Liver (tissue), 9 donors: ENCODE data around the gene TMEM91. TPM values are rescaled to one million over a fixed set of nuclear protein-coding genes. Genes with fewer than 3 reads are reported as not detected.
A peak's percentile ranks its signal among the peaks of the same experiment; 100 is the strongest.

ENCODE experiments used
- DNase-seq: peaks from one replicate; pipeline ENCODE4 v3.0.0-alpha.2; 2017; ENCODE audit warnings: low spot score
- H3K27ac ChIP-seq, 2 donors: one replicate each; pipeline ENCODE4 v1.7.0; 2013; ENCODE audit warnings: inconsistent platforms in 2 of 2, low read length in 2 of 2, control low read depth in 1 of 2, low read depth in 1 of 2, mild to moderate bottlenecking in 1 of 2
- H3K27me3 ChIP-seq, 4 donors: one replicate each; pipeline versions ENCODE4 v1.6.1 to v1.7.0; 2013; ENCODE audit warnings: low read length in 3 of 4, inconsistent platforms in 1 of 4, mild to moderate bottlenecking in 1 of 4, moderate library complexity in 1 of 4; ENCODE audit not compliant: control insufficient read depth in 4 of 4, insufficient read depth in 4 of 4
- H3K36me3 ChIP-seq, 4 donors: one replicate each; pipeline versions ENCODE4 v1.6.1 to v1.7.0; 2013; ENCODE audit warnings: low read length in 3 of 4, mild to moderate bottlenecking in 3 of 4, low read depth in 1 of 4, moderate library complexity in 1 of 4; ENCODE audit not compliant: control insufficient read depth in 4 of 4, insufficient read depth in 3 of 4
- H3K4me1 ChIP-seq, 4 donors: one replicate each; pipeline versions ENCODE4 v1.6.1 to v1.7.0; 2013; ENCODE audit warnings: low read length in 3 of 4, mild to moderate bottlenecking in 3 of 4, moderate library complexity in 1 of 4; ENCODE audit not compliant: control insufficient read depth in 4 of 4, insufficient read depth in 4 of 4
- H3K4me3 ChIP-seq, 3 donors: one replicate each; pipeline versions ENCODE4 v1.6.1 to v1.7.0; 2013; ENCODE audit warnings: low read length in 3 of 3, control low read depth in 1 of 3, low read depth in 1 of 3, mild to moderate bottlenecking in 1 of 3
- H3K9ac ChIP-seq, 2 donors: one replicate each; pipeline ENCODE4 v1.7.0; 2013; ENCODE audit warnings: low read length in 2 of 2, mild to moderate bottlenecking in 2 of 2, moderate library complexity in 2 of 2, control low read depth in 1 of 2, low read depth in 1 of 2
- H3K9me3 ChIP-seq, 4 donors: one replicate each; pipeline versions ENCODE4 v1.6.1 to v1.7.0; 2013; ENCODE audit warnings: low read length in 3 of 4; ENCODE audit not compliant: control insufficient read depth in 4 of 4
- CTCF ChIP-seq: fragments of 150-350 bp; IDR thresholded peaks from 2 replicates; pipeline ENCODE4 v1.5.1; 2017; ENCODE audit warnings: improper control_type of control experiment, low read depth, low read length; ENCODE audit not compliant: missing input control
- EGR1 ChIP-seq, 2 donors: IDR thresholded peaks; 2 replicates each; pipeline ENCODE4 v1.6.1; 2016 to 2018; ENCODE audit warnings: antibody characterized with exemption in 2 of 2, low read depth in 2 of 2
- FOXA1 ChIP-seq: IDR thresholded peaks from 2 replicates; pipeline ENCODE4 v1.6.1; 2016; ENCODE audit warnings: antibody characterized with exemption
- FOXA2 ChIP-seq: IDR thresholded peaks from 2 replicates; pipeline ENCODE4 v1.6.1; 2016; ENCODE audit warnings: antibody characterized with exemption
- GABPA ChIP-seq, 2 donors: IDR thresholded peaks in 1 of 2; conservative IDR thresholded peaks in 1 of 2; 2 replicates each; pipeline ENCODE4 v1.6.1; 2016; ENCODE audit warnings: antibody characterized with exemption in 2 of 2, mild to moderate bottlenecking in 1 of 2, moderate library complexity in 1 of 2
- HNF4A ChIP-seq, 2 donors: conservative IDR thresholded peaks; 2 replicates each; pipeline ENCODE4 v1.6.1; 2016; ENCODE audit warnings: antibody characterized with exemption in 2 of 2, mild to moderate bottlenecking in 2 of 2
- HNF4G ChIP-seq: IDR thresholded peaks from 2 replicates; pipeline ENCODE4 v1.6.1; 2016; ENCODE audit warnings: antibody characterized with exemption
- JUND ChIP-seq, 2 donors: IDR thresholded peaks; 2 replicates each; pipeline ENCODE4 v1.6.1; 2016; ENCODE audit warnings: antibody characterized with exemption in 2 of 2
- NR2F2 ChIP-seq: IDR thresholded peaks from 2 replicates; pipeline ENCODE4 v1.6.1; 2016; ENCODE audit warnings: antibody characterized with exemption
- RAD21 ChIP-seq, 2 donors: IDR thresholded peaks; 2 replicates each; pipeline ENCODE4 v1.6.1; 2016; ENCODE audit warnings: antibody characterized with exemption in 2 of 2, mild to moderate bottlenecking in 2 of 2
- REST ChIP-seq: IDR thresholded peaks from 2 replicates; pipeline ENCODE4 v1.6.1; 2016; ENCODE audit warnings: antibody characterized with exemption, mild to moderate bottlenecking
- RXRA ChIP-seq, 2 donors: IDR thresholded peaks; 2 replicates each; pipeline ENCODE4 v1.6.1; 2017 to 2018; ENCODE audit warnings: antibody characterized with exemption in 2 of 2, mild to moderate bottlenecking in 1 of 2
- SP1 ChIP-seq: IDR thresholded peaks from 2 replicates; pipeline ENCODE4 v1.6.1; 2018; ENCODE audit warnings: antibody characterized with exemption, mild to moderate bottlenecking
- TAF1 ChIP-seq: conservative IDR thresholded peaks from 2 replicates; pipeline ENCODE4 v1.6.1; 2016; ENCODE audit warnings: antibody characterized with exemption, mild to moderate bottlenecking
- YY1 ChIP-seq: IDR thresholded peaks from 2 replicates; pipeline ENCODE4 v1.6.1; 2016; ENCODE audit warnings: antibody characterized with exemption, mild to moderate bottlenecking
- ZBTB33 ChIP-seq: IDR thresholded peaks from 2 replicates; pipeline ENCODE4 v1.6.1; 2016; ENCODE audit warnings: antibody characterized with exemption
- WGBS: extraction: QIAGEN DNeasy Blood & Tissue Kit; methylation state at CpG from one replicate; pipeline ENCODE4 v1.1.7; 2013; 5-methylcytosine and 5-hydroxymethylcytosine counted together
- polyA plus RNA-seq, 2 donors: library from polyadenylated mRNA; stranded (reverse) in 1 of 2; unstranded in 1 of 2; fragments of 200-250 nt in 1 of 2; fragments of >200 nt in 1 of 2; fragmentation: Nextera tagmentation in 1 of 2; extraction: Ambion mirVana in 1 of 2; gene quantifications; one replicate each; pipeline versions ENCODE4 v1.2.1 to v1.2.3, GENCODE V29; 2013 to 2015
- total RNA-seq, 2 donors: library from RNA; depleted of rRNA; stranded (reverse); fragments of >200 nt; gene quantifications; one replicate each; pipeline ENCODE4 v1.2.3, GENCODE V29; 2014
- TF ChIP-seq, protein P1 (sequence below): IDR thresholded peaks from 2 replicates; pipeline ENCODE4 v1.6.1; 2016; ENCODE audit warnings: antibody characterized with exemption
- donor health status: healthy.
- donor health status: healthy.
- donor health status: healthy.
- donor health status: healthy.
- donor health status: healthy.

Gene TMEM91
- total and polyA plus RNA-seq, 4 donors = 1.6 to 4.0 (median 2.9) TPM

DNA sequence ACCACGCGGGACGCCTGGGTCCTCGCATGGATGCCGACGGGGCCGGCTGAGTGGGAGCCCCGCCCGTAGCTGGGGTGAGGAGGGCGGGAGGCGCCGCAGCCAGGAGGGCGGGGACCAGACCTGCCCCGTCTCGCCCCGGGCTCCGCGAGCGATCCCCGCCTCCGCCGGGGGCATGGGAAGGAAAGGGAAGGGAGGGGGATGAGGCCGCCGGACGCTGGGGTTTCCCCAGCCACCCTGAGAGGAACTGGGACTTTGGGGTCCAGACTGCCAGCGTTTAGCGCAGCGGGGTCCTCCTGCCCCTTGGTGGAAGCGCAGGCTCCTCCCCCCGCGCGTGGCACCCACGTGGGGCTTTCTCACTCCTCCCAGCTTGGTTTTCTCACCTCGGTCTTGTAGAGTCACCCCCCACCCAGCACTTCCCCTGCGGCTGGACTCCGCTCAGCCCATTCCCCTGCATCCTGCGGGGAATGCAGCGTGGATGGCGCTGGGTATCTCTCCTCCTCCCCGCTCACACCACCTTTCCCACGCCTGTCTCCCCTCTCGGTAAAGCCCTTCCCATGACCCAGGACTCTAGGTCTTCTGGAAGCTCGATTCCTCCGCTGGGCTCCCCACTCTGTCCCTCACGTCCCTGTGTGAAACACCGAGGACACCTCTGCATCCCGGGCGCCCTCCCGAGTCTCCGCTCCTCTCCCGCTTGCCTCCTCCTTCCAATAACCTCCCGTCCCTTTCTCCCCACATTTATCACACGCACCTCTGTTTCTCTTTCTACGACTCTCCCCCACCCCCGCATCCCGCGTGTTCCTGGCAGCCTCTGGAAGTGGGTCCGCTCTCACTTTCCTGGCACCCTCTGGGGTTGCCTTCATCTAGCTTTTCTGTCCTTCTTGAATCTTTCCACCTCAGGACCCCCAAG is 24.7 kb upstream of the TMEM91 start:
- peaks cover 0 to 39% (median 18%) of the 10 kb centered on the region in 4 donors for H3K4me1 ChIP-seq
- no peaks in the 10 kb centered on the region for H3K9me3 ChIP-seq
- H3K9ac ChIP-seq = peak overlapping the region; percentile 26 to 53
- no peak for TF ChIP-seq TAF1
- no peak for TF ChIP-seq EGR1 (IDR thresholded peaks at IDR 0.05; ENCODE audit: low read depth in 2 of 2)
- TF ChIP-seq FOXA2 = no peak
- TF ChIP-seq FOXA1 = no peak
- TF ChIP-seq HNF4G = no peak
- TF ChIP-seq CTCF = no peak
- no peak for TF ChIP-seq JUND (IDR thresholded peaks at IDR 0.05)
- no peak for TF ChIP-seq RXRA (IDR thresholded peaks at IDR 0.05)
- TF ChIP-seq GABPA (IDR thresholded peaks at IDR 0.05 in 1 of 2, conservative IDR thresholded peaks at IDR 0.05 in 1 of 2) = no peak
- no peak for TF ChIP-seq SP1
- TF ChIP-seq RAD21 (IDR thresholded peaks at IDR 0.05) = no peak
- TF ChIP-seq ZBTB33 = no peak
- TF ChIP-seq, protein P1, sequence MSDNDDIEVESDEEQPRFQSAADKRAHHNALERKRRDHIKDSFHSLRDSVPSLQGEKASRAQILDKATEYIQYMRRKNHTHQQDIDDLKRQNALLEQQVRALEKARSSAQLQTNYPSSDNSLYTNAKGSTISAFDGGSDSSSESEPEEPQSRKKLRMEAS = no peak
- no peak for TF ChIP-seq HNF4A (conservative IDR thresholded peaks at IDR 0.05)
- peak overlapping the region; percentile 63 to 71 for H3K27ac ChIP-seq
- H3K4me3 ChIP-seq = peak overlapping the region; percentile 50 to 69 (median 61)
- H3K27me3 ChIP-seq = no peaks in the 10 kb centered on the region
- WGBS = 3% methylated on average over 58 of the region's 58 CpGs
- no peak for DNase-seq
- no peaks in the 10 kb centered on the region for H3K36me3 ChIP-seq

GRCh38 chr19:41352279-41352608 is 24.1 kb upstream of the TMEM91 start:
- Histone ChIP-seq H3K36me3 (no peaks in the 10 kb centered on the region), H3K9me3 (no peaks in the 10 kb centered on the region), H3K4me1 (peaks cover 0 to 39% (median 18%) of the 10 kb centered on the region in 4 donors), H3K27ac (peak overlapping the region; percentile 63 to 71), H3K9ac (peak overlapping the region; percentile 26 to 53), H3K4me3 (peak overlapping the region; percentile 33 to 69 (median 61)), H3K27me3 (no peaks in the 10 kb centered on the region)
- WGBS = 1% methylated on average over 12 of the region's 12 CpGs
- DNase-seq = no peak
- no peak for TF ChIP-seq FOXA1
- no peak for TF ChIP-seq REST
- TF ChIP-seq EGR1 (IDR thresholded peaks at IDR 0.05; ENCODE audit: low read depth in 2 of 2) = no peak
- TF ChIP-seq RXRA (IDR thresholded peaks at IDR 0.05) = no peak
- no peak for TF ChIP-seq FOXA2
- TF ChIP-seq HNF4A (conservative IDR thresholded peaks at IDR 0.05) = no peak
- no peak for TF ChIP-seq GABPA (IDR thresholded peaks at IDR 0.05 in 1 of 2, conservative IDR thresholded peaks at IDR 0.05 in 1 of 2)
- no peak for TF ChIP-seq TAF1
- TF ChIP-seq, protein P1 = no peak
- no peak for TF ChIP-seq CTCF
- TF ChIP-seq RAD21 (IDR thresholded peaks at IDR 0.05) = no peak
- TF ChIP-seq ZBTB33 = no peak
- no peak for TF ChIP-seq NR2F2
- no peak for TF ChIP-seq JUND (IDR thresholded peaks at IDR 0.05)
- no peak for TF ChIP-seq YY1
- TF ChIP-seq HNF4G = no peak
